ENCODE results near the gene ANKS1B.
"Not testable (repeated sequence)": the region's sequence is repeated elsewhere in the genome, so short reads cannot be mapped to it uniquely, and the experiment has no call there.

ANKS1B gene

DNA sequence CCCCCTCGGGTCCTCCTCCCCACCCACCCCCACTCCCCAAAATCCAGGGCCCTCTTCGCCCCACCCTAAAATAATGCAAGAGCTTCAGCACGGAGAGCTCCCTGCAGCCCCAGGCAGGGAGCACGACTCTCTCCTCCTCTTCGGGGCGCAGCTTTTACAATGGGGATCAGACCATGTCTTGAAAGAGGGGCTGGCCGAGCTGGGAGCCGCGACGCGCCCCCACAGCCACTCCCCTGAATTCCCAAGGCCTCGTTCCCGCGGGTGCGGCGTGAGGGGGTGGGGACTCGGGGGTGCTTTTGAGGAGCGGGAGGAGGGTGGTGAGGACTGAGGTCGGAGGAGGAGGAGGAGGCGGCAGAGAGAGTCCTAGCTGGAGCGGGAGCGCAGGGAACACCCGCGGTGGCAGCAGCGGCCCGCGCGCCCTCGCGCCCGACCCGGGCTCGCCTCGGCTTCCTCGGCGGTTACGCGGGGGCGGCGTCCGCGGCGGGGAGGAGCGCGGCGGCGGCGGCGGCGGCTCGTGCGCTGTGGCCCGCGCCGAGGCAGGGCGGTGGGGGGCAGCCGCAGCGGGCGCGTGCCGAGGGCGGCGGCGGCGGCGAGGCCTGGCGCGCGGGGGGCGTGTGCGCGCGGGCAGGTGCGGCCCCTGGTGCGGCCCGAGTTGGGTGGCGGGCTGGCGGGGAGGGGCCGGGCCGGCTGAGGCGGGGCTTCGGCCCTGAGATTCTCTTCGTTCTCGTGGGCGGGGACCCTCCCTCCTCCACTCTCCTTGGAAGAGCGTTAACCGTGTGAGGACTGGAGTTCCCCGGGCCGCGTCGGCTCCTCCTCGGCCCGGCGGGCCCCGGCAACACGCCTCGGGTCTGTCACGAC is at the start of gene ANKS1B:
Gene ANKS1B (minus strand): TSS at position 666 of the 858 bp plus-strand sequence. CDS start 699 bp downstream, outside the sequence.
- DNase-seq (ENCODE audit: low read depth), result no peak

DNA sequence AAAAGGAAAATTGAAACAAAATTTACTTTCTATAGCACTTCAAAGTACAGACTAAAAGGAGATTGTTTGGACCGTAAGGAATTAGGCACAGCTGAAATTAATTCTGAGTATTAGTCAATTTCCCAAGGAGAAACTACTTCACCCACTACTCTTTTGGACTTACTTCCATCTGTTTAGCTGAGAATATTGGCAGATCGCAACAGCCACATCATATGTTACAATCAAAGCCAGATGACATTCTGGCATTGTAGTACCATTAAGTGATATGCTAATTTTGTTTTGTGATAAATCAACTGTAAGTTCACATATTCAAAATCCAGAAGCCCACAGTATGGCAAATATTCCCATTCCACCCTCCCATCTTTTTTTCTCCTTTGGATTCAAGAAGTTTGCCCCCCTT is 47.1 kb upstream of the ANKS1B start:
- DNase-seq (ENCODE audit: low read depth), result no peak

DNA sequence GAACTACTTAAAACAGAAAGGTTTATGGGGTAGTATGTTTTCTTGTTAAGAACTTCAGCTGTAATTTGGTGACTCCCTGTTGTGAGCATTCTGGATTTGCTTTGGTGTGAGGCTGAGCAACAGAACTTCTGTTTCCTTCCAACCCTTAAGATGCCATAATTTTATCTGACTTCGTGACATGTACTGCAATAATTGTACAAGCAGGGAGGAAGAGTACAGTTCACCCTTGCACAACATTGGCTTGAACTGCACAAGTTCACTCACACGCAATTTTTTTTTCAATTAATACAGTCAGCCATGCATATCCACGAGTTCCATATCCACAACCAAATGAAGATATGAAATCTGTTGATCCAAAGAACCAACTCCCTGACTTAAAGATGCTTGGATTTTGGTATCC is 42.9 kb upstream of the ANKS1B start:
- DNase-seq (ENCODE audit: low read depth), result no peak

DNA sequence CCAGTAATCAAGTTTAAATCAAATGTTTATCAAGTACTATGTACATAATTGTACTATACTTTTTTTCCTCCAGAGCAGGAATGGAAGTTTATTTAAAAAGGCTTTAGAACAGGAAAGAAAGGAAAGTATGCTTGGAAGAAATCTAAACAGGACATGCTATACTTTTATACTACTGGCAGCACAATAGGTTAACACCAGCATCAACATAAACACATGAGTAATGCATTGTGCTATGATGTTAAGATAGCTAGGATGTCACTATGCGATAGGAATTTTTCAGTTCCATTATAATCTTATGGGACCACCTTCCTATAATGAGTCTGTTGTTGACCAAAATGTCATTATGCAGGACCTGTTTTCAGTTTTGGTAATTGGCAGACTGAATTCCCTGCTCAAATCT is 41.5 kb upstream of the ANKS1B start:
- DNase-seq (ENCODE audit: low read depth), result no peak

DNA sequence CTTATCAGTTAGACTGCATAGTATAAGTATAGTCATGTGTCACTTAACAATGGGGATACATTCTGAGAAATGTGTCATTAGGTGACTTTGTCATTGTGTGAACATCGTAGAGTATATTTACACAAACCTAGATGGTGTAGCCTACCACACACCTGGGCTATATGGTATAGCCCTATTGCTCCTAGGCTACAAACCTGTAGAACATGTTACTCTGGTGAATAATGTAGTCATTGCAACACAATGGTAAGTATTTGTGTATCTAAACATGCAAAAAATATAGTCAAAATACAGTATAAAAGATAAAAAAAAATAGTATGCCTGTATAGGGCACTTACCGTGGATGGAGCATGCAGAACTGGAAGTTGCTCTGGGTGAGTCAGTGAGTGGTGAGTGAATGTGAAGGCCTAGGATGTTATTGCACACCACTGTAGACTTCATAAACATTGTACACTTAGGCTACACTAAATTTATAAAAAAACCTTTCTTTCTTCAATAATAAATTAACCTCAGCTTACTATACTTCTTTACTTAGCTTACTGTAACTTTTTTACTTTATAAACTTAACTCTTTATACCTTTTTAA is 40.3 kb upstream of the ANKS1B start:
- DNase-seq (ENCODE audit: low read depth), result no peak

DNA sequence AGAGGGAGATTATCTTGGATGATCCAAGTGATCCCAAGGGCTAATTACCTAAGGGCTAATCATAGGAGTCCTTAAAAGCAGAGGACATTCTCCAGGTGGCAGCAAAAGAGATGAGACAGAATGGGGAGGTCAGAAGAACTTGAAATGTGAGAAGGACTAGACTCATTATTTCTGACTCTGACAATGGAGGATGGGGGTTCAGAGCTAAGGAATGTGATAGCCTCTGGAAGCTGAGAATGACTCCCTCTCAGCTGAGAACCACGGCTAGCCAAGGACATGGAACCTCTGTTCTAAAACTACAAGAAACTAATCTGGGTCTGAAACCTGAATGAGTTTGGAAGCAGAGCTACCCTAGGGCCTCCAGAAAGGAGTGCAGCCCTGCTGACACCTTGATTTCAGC is 35.6 kb upstream of the ANKS1B start:
- no peak for DNase-seq (ENCODE audit: low read depth)

DNA sequence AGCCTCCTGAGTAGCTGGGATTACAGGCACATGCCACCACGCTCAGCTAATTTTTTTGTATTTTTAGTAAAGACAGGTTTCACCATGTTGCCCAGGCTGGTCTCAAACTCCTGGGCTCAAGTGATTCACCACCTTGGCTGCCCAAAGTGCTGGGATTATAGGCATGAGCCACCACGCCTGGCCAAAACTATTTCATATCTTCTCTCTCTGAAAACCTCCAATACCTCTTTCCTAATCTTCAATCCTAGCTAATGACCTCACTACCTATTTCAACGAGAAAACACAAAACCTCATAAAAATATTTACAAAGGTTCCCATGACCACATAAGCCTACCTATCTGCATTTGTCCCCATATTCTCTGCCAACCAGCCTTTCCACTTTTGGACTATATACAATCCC is 32.3 kb upstream of the ANKS1B start:
- no peak for DNase-seq (ENCODE audit: low read depth)

DNA sequence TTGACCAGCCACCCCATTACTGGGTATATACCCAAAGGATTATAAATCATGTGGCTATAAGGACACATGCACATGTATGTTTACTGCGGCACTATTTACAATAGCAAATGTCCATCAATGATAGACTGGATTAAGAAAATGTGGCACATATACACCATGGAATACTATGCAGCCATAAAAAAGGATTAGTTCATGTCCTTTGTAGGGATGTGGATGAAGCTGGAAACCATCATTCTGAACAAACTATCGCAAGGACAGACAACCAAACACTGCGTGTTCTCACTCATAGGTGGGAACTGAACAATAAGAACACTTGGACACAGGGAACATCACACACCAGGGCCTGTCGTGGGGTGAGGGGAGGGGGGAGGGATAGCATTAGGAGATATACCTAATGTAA is 31.6 kb upstream of the ANKS1B start:
- not testable (repeated sequence) for DNase-seq (ENCODE audit: low read depth)

DNA sequence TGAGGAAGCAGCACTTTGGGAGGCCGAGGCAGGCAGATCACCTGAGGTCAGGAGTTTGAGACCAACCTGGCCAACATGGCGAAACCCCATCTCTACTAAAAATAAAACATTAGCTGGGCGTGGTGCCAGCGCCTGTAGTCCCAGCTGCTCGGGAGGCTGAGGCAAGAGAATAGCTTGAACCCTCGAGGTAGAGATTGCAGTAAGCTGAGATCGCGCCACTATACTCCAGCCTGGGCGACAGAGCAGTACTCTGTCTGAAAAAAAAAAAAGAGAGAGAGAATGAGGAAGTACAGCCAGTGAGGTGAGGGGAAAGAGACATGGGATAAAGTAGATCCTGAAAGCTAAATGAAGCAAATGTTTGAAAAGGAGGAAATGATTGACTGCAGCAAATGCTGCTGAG is 21.1 kb upstream of the ANKS1B start:
- DNase-seq (ENCODE audit: low read depth), result not testable (repeated sequence)

DNA sequence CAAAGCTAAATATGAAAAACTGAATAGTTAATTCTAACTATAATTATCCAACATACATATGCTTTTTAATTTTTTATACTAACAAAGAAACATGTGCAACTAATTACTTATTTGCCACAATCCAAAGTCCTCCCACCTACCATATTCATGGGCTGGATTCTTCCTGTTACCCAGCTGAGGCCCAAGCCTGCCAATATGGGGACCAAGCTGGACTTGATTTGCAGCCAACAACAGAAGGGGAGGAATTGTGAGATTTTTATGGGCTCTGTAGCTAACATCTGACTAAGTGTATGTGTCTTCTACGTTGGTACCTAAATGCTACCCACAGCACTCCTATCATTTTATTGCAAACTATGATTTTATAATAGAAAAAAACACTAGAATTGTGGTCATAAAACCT is 13.1 kb upstream of the ANKS1B start:
- no peak for DNase-seq (ENCODE audit: low read depth)

DNA sequence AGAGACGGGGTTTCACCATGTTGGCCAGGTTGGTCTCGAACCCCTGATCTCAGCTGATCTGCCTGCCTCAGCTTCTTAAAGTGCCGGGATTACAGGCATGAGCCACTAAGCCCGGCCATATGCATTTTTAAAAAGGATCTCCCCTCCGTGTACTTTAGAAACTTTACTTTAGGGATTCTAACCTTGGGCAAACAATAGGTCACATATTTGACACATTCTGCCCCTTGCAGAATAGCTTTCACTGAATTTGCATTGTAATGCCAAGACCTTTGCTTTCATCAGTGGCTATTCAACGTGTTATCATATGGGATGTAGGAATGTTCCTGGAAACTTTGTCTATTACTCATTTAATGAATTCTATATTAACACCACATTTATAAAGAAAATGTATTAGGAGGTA is 11.4 kb upstream of the ANKS1B start:
- DNase-seq (ENCODE audit: low read depth), result no peak

DNA sequence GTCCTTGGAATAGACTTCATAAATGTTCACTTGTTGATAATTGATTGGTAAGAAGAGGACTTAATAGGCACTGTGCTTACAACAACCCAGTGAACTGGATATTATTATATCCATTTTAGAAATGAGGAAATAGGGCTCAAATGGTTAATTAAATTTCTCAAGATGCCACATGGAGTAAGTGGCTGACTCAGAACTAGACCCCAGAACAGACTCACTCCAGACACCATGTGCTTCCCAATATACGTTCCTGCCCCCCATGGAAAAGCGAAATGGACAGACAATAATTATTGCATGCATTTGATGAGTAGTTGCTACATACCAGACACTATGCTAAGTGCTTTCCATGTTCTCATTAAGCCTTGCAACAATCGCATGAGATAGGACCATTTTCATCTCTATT is 895 bp upstream of the ANKS1B start:
- no peak for DNase-seq (ENCODE audit: low read depth)

DNA sequence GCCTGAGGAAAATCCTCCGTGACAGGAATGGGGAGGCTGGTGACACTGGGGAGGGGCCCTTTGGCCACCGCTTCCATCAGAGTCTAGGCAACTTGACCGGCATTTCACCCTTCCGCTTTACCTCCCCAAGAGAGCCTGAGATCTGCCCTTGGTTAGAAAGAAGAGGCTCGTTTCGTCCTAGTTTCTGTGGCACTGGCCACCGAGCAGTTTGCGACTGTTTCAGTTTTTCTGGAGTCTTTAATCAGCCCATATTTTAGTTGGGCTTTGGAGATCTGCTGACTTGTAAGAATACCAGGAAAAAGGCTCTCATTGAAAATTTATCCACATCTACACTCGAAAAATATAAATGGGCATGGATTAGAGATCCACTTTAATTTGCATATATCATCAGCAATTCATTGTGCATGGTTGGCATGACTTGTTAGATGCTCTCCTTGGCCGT is 414 bp upstream of the ANKS1B start:
- no peak for DNase-seq (ENCODE audit: low read depth)

DNA sequence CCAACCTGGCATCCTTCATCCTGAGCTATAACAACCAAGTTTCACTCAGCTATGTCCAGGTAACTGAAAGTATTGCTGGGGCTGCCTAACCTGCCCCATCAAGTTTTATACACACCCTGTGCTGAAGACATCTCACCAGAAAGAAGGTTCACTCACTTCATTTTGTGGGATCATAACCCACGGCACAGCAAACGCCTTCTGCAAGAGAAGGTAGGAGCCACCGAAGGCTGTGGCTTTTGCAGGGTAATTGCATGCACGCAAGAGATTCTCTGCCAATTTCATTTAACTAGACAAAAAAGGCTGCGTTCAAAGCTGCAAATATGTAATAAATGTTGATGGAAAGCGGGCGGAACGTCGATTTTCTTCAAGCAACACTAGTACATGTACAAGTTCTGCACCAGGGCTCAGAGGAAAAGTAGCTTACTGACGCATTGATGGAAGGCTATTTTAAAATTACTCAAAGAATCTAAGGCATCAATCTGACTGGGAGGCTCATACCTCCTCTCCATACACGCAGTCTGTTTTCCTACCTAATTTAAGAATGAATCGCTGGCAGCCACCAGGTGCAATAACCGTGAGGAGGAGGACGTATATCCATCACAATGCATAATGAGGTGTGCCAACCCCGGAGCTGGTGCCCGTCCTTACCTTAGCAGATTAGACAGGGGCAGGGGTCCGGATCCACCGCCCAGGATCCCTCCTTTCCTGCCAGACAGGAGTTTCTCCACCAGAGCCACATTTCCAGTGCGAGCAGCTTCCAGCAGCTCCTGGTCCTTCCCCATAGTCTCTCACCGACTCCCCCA is 1.1 kb downstream of the ANKS1B start:
- no peak for DNase-seq (ENCODE audit: low read depth)

DNA sequence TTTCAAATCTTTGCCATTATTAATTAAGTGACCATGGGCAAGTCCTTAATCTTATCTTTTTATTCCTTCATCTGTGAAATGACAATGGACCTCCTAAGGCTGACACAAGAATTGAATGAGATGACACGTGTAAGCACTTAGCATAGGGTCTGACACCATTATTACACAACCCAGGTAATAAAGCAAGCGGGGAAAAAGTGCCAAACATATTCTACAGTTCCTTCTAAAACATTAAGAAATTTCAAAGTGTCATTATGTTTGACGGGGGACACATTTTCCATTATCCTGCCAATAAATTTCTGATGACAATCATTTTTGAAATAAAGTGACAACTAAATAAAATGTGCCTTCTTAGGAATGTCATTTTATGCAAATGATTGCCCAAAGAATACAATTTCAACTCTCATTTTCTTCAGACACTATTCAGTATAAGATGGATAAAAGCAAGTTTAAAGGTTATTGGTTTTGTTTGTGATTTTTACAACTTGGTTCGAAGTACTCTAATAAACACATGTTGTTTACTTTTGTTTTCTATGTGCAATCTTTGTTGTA is 3.0 kb downstream of the ANKS1B start:
- no peak for DNase-seq (ENCODE audit: low read depth)

DNA sequence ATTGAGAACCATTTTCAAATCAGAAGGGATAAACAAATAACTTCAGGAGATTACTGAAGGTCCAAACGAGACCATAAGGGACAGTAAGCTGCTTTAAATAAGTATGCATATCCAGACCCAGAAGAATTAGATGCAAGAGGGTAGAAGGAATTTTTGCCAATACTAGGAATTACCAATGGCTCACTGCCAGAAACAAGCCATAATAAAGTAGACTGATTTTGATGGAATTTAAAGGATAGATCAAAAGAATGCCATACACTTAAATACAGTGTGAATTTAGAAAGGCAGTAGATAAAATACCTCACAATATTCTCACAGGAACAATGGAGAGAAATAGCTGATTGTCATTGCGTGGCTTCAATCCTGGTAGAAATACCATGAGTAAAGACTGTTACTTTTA is 5.3 kb downstream of the ANKS1B start:
- no peak for DNase-seq (ENCODE audit: low read depth)

DNA sequence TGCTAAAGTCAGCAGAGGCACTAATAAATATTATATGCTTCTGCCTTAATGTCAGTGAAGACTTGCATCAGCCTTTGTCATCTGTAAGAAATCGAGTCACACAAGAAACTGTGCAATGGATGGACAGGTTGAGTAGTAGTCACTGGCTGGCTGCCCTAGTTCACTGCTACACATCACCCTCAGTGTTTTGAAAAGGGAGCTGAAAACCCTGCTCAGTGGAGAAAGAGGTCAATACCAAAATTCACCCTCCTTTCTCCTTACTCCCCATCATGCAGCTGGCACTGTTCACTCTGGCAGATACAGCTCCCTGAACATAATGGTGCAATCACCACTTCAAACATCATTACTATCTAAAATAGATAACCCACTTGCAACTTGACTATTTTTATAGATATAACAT is 6.6 kb downstream of the ANKS1B start:
- no peak for DNase-seq (ENCODE audit: low read depth)

DNA sequence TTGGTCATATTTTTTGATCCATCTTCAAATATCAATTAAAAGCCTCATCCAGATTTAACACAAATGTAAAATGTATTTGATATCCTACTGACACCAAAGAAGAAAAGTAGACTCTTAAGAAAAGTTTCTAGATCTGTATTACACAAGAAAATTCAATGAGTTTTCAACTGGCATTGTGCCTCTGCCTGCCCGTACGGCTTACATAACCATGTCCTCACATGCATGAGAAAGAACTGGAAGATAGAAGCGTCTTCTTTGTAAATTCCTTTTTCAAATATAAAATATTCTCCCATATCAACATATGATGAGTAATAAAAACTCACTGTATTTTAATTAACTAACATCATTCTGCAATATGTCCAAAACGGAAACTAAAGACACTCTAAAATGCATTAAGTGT is 7.2 kb downstream of the ANKS1B start:
- DNase-seq (ENCODE audit: low read depth), result no peak

DNA sequence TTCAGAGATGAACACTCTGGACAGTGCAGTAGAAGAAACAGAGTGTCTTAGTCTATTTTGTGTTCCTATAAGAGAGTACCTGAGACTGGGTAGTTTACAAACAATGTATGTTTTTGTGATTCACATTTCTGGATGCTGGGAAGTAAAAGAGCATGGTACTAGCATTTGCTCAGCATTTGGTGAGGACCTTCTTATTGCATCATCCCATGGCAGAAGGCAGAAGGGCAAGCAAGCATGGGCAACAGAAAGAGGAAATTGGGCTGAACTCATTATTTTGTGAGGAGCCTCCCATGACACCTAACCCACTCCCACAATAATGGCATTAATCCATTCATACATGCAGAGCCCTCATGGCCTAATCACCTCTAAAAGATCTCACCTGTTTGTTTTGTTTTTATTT is 8.0 kb downstream of the ANKS1B start:
- DNase-seq (ENCODE audit: low read depth), result no peak

DNA sequence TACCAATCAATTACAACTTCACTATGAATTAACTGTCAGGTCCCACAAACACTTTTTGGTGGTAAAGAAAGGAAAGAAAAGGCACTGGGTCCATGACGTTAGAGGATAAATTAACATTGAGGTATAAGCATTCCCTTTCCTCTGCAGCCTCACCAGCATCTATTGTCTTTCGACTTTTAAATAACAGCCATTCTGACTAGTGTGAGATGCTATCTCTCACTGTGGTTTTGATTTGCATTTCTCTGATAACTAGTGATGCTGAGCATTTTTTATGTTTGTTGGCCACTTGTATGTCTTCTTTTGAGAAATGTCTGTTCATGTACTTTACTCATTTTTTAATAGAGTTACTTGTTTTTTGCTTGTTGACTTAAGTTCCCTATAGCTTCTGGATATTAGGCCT is 9.4 kb downstream of the ANKS1B start:
- no peak for DNase-seq (ENCODE audit: low read depth)

DNA sequence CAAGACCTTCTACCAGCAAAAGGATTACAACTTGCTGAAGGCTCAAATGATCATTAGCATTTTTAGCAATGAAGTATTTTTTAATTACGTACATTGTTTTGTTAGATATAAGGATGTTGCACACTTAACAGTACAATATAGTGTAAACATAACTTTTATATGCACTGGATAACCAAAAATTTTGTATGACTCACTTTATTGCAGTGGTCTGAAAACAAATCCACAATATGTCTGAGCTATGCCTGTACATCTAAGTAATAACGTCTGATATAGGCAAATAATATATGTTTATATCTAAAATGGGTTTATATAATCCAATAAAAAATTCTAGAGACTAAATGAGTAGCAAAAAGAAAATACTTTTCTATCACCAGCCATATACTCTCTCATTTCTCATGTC is 10.6 kb downstream of the ANKS1B start:
- DNase-seq (ENCODE audit: low read depth), result no peak

DNA sequence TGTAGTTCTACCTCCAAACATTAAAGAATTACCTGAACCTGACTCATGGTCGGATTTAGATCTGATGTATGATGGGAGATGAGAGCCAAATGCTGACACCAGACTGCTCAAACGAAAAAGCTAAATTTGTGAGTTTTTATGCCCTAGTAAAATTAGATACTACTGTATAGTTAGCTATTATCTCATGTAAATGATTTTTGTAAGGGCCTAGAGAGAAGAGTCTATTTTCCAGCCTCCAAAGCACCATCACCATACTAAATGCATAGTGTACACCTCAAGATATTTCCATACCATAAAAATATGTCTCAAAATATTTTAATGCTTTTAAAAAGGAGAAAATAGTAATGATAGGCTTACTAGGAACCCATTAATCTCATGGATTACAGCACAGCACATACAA is 18.3 kb downstream of the ANKS1B start:
- DNase-seq (ENCODE audit: low read depth), result no peak

DNA sequence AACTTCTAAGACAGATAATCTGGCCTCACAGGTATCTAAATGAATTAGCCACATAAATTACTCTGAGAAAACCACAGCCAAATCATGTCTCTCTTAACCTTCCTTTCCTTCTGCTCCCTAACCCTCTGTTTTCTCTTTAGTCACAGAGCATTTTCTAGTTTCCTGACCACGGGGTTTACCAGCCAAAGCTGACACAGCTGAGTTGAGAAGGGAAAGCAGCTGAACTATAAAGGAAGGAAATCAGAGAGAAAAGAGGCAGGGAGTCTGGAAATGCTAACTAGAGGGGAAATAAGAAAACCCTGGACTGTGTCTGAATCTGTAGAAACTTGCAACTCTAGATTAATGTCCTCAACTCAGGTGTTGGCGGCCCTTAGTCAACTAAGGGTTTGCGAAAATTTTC is 24.4 kb downstream of the ANKS1B start:
- no peak for DNase-seq (ENCODE audit: low read depth)

Data from stimulated activated CD8-positive, alpha-beta memory T cell treated with anti-CD3 and anti-CD28 coated beads, Interleukin-15, amount 100 ng/mL, for 24 hours (primary cell).